MCF 10A (cell line): ENCODE measurements around the gene ROGDI. TPM values are rescaled to one million over a fixed set of nuclear protein-coding genes. Genes with fewer than 3 reads are reported as not detected.

ENCODE experiments used
- BruUV-seq: library from RNA; stranded (reverse); fragments of 400-500 nt; replicated peaks from 2 replicates; lab custom pipeline; 2021; lab: Mats Ljungman, UMichigan
- CTCF ChIA-PET: fragments of 300-600 bp; sonication (Branson Sonifier 250); formaldehyde crosslinking; extraction: SDS; loops from one replicate; lab custom pipeline; 2021; ENCODE audit warnings: antibody characterized with exemption, inconsistent platforms; lab: Yijun Ruan, JAX
- POLR2A ChIA-PET: fragments of 300-600, 350-650 bp; sonication (Branson Sonifier 250); formaldehyde crosslinking; extraction: SDS; loops from one replicate; lab custom pipeline; 2020; ENCODE audit warnings: antibody characterized with exemption, inconsistent platforms; lab: Yijun Ruan, JAX
- DNase-seq: peaks from one replicate; pipeline ENCODE4 v3.0.0-alpha.2; 2018; ENCODE audit not compliant: unreplicated experiment
- H3K27ac Mint-ChIP-seq: one replicate; pipeline ENCODE4 v1.8.0; 2022; ENCODE audit warnings: mild to moderate bottlenecking, low read depth, mixed read lengths; ENCODE audit not compliant: unreplicated experiment
- H3K27me3 Mint-ChIP-seq: one replicate; pipeline ENCODE4 v1.8.0; 2022; ENCODE audit warnings: mixed read lengths; ENCODE audit not compliant: insufficient read depth, unreplicated experiment
- H3K36me3 Mint-ChIP-seq: one replicate; pipeline ENCODE4 v1.8.0; 2022; ENCODE audit warnings: mild to moderate bottlenecking, moderate library complexity, mixed read lengths; ENCODE audit not compliant: insufficient read depth, unreplicated experiment
- H3K4me1 Mint-ChIP-seq: one replicate; pipeline ENCODE4 v1.8.0; 2022; ENCODE audit warnings: mixed read lengths; ENCODE audit not compliant: insufficient read depth, unreplicated experiment
- H3K4me3 Mint-ChIP-seq: one replicate; pipeline ENCODE4 v1.8.0; 2022; ENCODE audit warnings: mild to moderate bottlenecking, moderate library complexity, mixed read lengths; ENCODE audit not compliant: unreplicated experiment
- H3K9me3 Mint-ChIP-seq: one replicate; pipeline ENCODE4 v1.8.0; 2022; ENCODE audit warnings: mixed read lengths; ENCODE audit not compliant: unreplicated experiment
- intact Hi-C: fragments of 100-400 bp; cut with micrococcal nuclease; formaldehyde crosslinking; loops from 2 replicates; pipeline ENCODE4 v1.14.1; 2022
- total RNA-seq: library from RNA; stranded (reverse); gene quantifications from 2 replicates; pipeline ENCODE4 v1.2.3, GENCODE V29; 2022
- TF ChIP-seq, protein P1 (sequence below): fragments of 200-600 bp; IDR thresholded peaks from one replicate; pipeline ENCODE4 v1.8.0; 2022; ENCODE audit warnings: antibody characterized with exemption, mild to moderate bottlenecking; ENCODE audit not compliant: unreplicated experiment

The ROGDI gene
- total RNA-seq, 1 experiment from 2014 or later = 5.9 TPM

- intact Hi-C loops = no loop called here
- Mint-ChIP-seq H3K4me1 (no peaks in the 10 kb centered on the region), H3K4me3 (no peak overlapping the region), H3K9me3 (no peaks in the 10 kb centered on the region), H3K36me3 (peaks cover 85% of the 10 kb centered on the region), H3K27me3 (no peaks in the 10 kb centered on the region), H3K27ac (no peak overlapping the region)
- TF ChIP-seq, protein P1, sequence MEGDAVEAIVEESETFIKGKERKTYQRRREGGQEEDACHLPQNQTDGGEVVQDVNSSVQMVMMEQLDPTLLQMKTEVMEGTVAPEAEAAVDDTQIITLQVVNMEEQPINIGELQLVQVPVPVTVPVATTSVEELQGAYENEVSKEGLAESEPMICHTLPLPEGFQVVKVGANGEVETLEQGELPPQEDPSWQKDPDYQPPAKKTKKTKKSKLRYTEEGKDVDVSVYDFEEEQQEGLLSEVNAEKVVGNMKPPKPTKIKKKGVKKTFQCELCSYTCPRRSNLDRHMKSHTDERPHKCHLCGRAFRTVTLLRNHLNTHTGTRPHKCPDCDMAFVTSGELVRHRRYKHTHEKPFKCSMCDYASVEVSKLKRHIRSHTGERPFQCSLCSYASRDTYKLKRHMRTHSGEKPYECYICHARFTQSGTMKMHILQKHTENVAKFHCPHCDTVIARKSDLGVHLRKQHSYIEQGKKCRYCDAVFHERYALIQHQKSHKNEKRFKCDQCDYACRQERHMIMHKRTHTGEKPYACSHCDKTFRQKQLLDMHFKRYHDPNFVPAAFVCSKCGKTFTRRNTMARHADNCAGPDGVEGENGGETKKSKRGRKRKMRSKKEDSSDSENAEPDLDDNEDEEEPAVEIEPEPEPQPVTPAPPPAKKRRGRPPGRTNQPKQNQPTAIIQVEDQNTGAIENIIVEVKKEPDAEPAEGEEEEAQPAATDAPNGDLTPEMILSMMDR = no peak
- CTCF ChIA-PET = no interaction called here
- no TSS peak for BruUV-seq
- POLR2A ChIA-PET = interaction anchor here (0.6 to 1.2 kb wide), 3 partner anchors 13 to 114 kb away, joined by 3 read pairs; no protein-coding TSS in a partner anchor
- DNase-seq = no peak
Measured at GRCh38 chr16:4832698-4833343, 30.4 kb upstream of the ROGDI start.

DNA sequence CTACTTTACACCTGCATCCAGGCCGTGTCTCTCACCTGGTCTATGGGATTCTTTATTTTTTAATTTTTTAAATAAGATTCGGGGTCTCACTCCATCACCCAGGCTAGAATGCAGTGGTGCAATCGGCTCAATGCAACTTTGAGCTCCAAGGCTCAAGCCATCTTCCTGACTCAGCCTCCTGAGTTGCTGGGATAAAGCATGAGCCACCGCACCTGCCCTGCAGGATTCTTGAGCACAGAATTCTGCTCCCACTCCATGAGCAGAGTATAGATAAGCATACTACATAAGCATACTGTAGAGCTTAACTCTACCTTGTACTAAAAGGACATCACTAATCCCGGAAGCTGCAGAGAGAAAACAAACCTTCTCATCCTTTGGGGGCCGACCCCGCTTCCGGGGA, 29.2 kb upstream of the ROGDI start:
- H3K4me1 Mint-ChIP-seq = no peaks in the 10 kb centered on the region
- no peaks in the 10 kb centered on the region for H3K27me3 Mint-ChIP-seq
- CTCF ChIA-PET = interaction anchor here (0.6 to 0.7 kb wide), 2 partner anchors 21 to 27 kb away, joined by 3 to 5 read pairs; no protein-coding TSS in a partner anchor
- peaks cover 85% of the 10 kb centered on the region for H3K36me3 Mint-ChIP-seq
- BruUV-seq = no TSS peak
- H3K27ac Mint-ChIP-seq = no peak overlapping the region
- intact Hi-C loops = no loop called here
- no peak overlapping the region for H3K4me3 Mint-ChIP-seq
- TF ChIP-seq, protein P1 = no peak
- no peak for DNase-seq
- POLR2A ChIA-PET = no interaction called here
- H3K9me3 Mint-ChIP-seq = no peaks in the 10 kb centered on the region

DNA sequence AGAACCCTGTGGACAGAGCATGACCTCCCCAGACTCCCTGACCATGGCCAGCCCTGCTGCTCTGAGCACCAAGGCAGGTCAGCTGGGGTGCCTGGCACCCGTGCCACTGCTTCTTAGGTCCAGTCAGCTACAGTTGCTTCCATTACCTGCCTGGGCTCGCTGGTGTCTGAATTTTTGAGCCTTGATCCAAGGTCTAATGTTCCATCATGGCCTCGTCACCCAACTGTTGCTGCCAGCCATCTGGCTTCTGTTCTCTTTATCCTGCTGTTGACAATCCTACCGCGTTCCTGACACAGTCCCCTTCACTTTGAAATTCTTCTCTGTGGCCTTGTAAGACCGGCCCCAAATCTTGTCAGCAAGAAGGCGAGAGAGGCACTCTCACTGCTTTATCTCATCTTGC, 28.0 kb upstream of the ROGDI start:
- H3K27me3 Mint-ChIP-seq = no peaks in the 10 kb centered on the region
- intact Hi-C loops = no loop called here
- ChIA-PET POLR2A (no interaction called here), CTCF (no interaction called here)
- peaks cover 85% of the 10 kb centered on the region for H3K36me3 Mint-ChIP-seq
- no peaks in the 10 kb centered on the region for H3K4me1 Mint-ChIP-seq
- no peak overlapping the region for H3K4me3 Mint-ChIP-seq
- BruUV-seq = no TSS peak
- no peak for DNase-seq
- no peaks in the 10 kb centered on the region for H3K9me3 Mint-ChIP-seq
- TF ChIP-seq, protein P1 = no peak
- peak overlapping the region; percentile 4 for H3K27ac Mint-ChIP-seq

- TF ChIP-seq, protein P1 = no peak
- H3K36me3 Mint-ChIP-seq = peaks cover 88% of the 10 kb centered on the region
- ChIA-PET CTCF (interaction anchor here (0.6 kb wide), 2 partner anchors 9 to 204 kb away, joined by 4 to 7 read pairs; no protein-coding TSS in a partner anchor), POLR2A (interaction anchor here (0.7 kb wide), 1 partner anchor 342 kb away, joined by 3 read pairs; no protein-coding TSS in a partner anchor)
- H3K9me3 Mint-ChIP-seq = no peaks in the 10 kb centered on the region
- H3K4me3 Mint-ChIP-seq = no peak overlapping the region
- H3K4me1 Mint-ChIP-seq = no peaks in the 10 kb centered on the region
- BruUV-seq = no TSS peak
- H3K27me3 Mint-ChIP-seq = no peaks in the 10 kb centered on the region
- intact Hi-C loops = no loop called here
- no peak for DNase-seq
- no peak overlapping the region for H3K27ac Mint-ChIP-seq
Measured at GRCh38 chr16:4828567-4829321, 26.3 kb upstream of the ROGDI start.
